ENCODE data around the gene GATA3.

- TF ChIP-seq REST (IDR thresholded peaks at IDR 0.05; ENCODE audit: insufficient replicate concordance, low read depth) (no peak), CTCF (IDR thresholded peaks at IDR 0.05; ENCODE audit: insufficient read depth, low read length) (no peak), POLR2AphosphoS5 (IDR thresholded peaks at IDR 0.05; ENCODE audit: low read depth) (no peak), SPI1 (IDR thresholded peaks at IDR 0.05; ENCODE audit: borderline replicate concordance, low read depth) (no peak)
Measured at GRCh38 chr10:8088504-8088903, 34.0 kb downstream of the GATA3 start.

All from HL-60 (cell line).